ENCODE measurements around the gene SUCLG2. TPM values are rescaled to one million over a fixed set of nuclear protein-coding genes. Genes with fewer than 3 reads are reported as not detected.

SUCLG2 gene
- total RNA-seq, 4 donors from 2014 or later = 55.2 to 69.3 (median 63.4) TPM

- intact Hi-C loops (cut with DNase I) = no loop called here
- 91% methylated on average over 5 of the region's 5 CpGs for WGBS
Observed at GRCh38 chr3:67601919-67602608, 52.3 kb downstream of the SUCLG2 start.

GRCh38 chr3:67601385-67601784 lies 53.0 kb downstream of the SUCLG2 start:
- no peak for TF ChIP-seq POLR2AphosphoS5 (IDR thresholded peaks at IDR 0.05)
- TF ChIP-seq POLR2A (IDR thresholded peaks at IDR 0.05; ENCODE audit: low read depth) = no peak
- TF ChIP-seq CTCF (IDR thresholded peaks at IDR 0.05) = no peak
- no peak for TF ChIP-seq EP300 (IDR thresholded peaks at IDR 0.05)
- Histone ChIP-seq H3K36me3 (peaks cover 0 to 21% (median 10%) of the 10 kb centered on the region in 4 donors), H3K4me3 (no peak overlapping the region), H3K27ac (replicated peaks in 1 of 4) (no peak overlapping the region), H3K4me1 (peaks cover 3 to 6% (median 4%) of the 10 kb centered on the region in 4 donors), H3K9me3 (no peaks in the 10 kb centered on the region), H3K27me3 (no peaks in the 10 kb centered on the region)
- DNase-seq (ENCODE audit: extremely low spot score) = no peak
- 82% methylated on average over 5 of the region's 5 CpGs for WGBS
- intact Hi-C loops (cut with DNase I) = no loop called here

More at GRCh38 chr3:67601919-67602608, 52.3 kb downstream of the SUCLG2 start:
- no peak overlapping the region for H3K4me3 ChIP-seq
- H3K36me3 ChIP-seq = peaks cover under 1 to 28% (median 14%) of the 10 kb centered on the region in 4 donors
- no peak for TF ChIP-seq EP300 (IDR thresholded peaks at IDR 0.05)
- no peak for TF ChIP-seq CTCF (IDR thresholded peaks at IDR 0.05)
- TF ChIP-seq POLR2A (IDR thresholded peaks at IDR 0.05; ENCODE audit: low read depth) = no peak
- no peak for TF ChIP-seq POLR2AphosphoS5 (IDR thresholded peaks at IDR 0.05)
- H3K27me3 ChIP-seq = no peaks in the 10 kb centered on the region
- DNase-seq (ENCODE audit: extremely low spot score) = no peak
- H3K27ac ChIP-seq (replicated peaks in 1 of 4) = no peak overlapping the region
- H3K9me3 ChIP-seq = no peaks in the 10 kb centered on the region
- H3K4me1 ChIP-seq = peaks cover 3 to 6% (median 4%) of the 10 kb centered on the region in 4 donors

- TF ChIP-seq POLR2AphosphoS5 (IDR thresholded peaks at IDR 0.05) = no peak
- no peak for TF ChIP-seq POLR2A (IDR thresholded peaks at IDR 0.05; ENCODE audit: low read depth)
- no peak for TF ChIP-seq CTCF (IDR thresholded peaks at IDR 0.05)
- TF ChIP-seq EP300 (IDR thresholded peaks at IDR 0.05) = no peak
- intact Hi-C loops (cut with DNase I) = no loop called here
Observed at GRCh38 chr3:67599821-67600220, 54.6 kb downstream of the SUCLG2 start.

GRCh38 chr3:67598814-67599556 lies 55.4 kb downstream of the SUCLG2 start:
- peaks cover 0 to 13% (median 2%) of the 10 kb centered on the region in 4 donors for H3K36me3 ChIP-seq
- H3K4me3 ChIP-seq = no peak overlapping the region
- no peaks in the 10 kb centered on the region for H3K9me3 ChIP-seq
- peaks cover 3 to 6% (median 5%) of the 10 kb centered on the region in 4 donors for H3K4me1 ChIP-seq
- no peaks in the 10 kb centered on the region for H3K27me3 ChIP-seq
- no peak for DNase-seq (ENCODE audit: extremely low spot score)
- WGBS = 93% methylated on average over 8 of the region's 8 CpGs
- TF ChIP-seq POLR2AphosphoS5 (IDR thresholded peaks at IDR 0.05) = no peak
- intact Hi-C loops (cut with DNase I) = no loop called here
- H3K27ac ChIP-seq (replicated peaks in 1 of 4) = no peak overlapping the region

More at GRCh38 chr3:67599821-67600220, 54.6 kb downstream of the SUCLG2 start:
- WGBS = 87% methylated on average over 2 of the region's 2 CpGs
- Histone ChIP-seq H3K4me1 (peaks cover 3 to 6% (median 4%) of the 10 kb centered on the region in 4 donors), H3K27me3 (no peaks in the 10 kb centered on the region), H3K4me3 (no peak overlapping the region), H3K9me3 (no peaks in the 10 kb centered on the region), H3K36me3 (peaks cover 0 to 13% (median 3%) of the 10 kb centered on the region in 4 donors), H3K27ac (replicated peaks in 1 of 4) (no peak overlapping the region)
- DNase-seq (ENCODE audit: extremely low spot score) = no peak

- 90% methylated on average over 3 of the region's 3 CpGs for WGBS
Observed at GRCh38 chr3:67595424-67595823, 59.0 kb downstream of the SUCLG2 start.

More at GRCh38 chr3:67595424-67595823, 59.0 kb downstream of the SUCLG2 start:
- Histone ChIP-seq H3K27ac (replicated peaks in 1 of 4) (no peak overlapping the region), H3K4me1 (peaks cover 0 to 5% (median under 1%) of the 10 kb centered on the region in 4 donors), H3K27me3 (no peaks in the 10 kb centered on the region), H3K36me3 (peaks cover 0 to 19% (median 2%) of the 10 kb centered on the region in 4 donors), H3K4me3 (no peak overlapping the region), H3K9me3 (no peaks in the 10 kb centered on the region)
- no peak for DNase-seq (ENCODE audit: extremely low spot score)
- no peak for TF ChIP-seq EP300 (IDR thresholded peaks at IDR 0.05)
- TF ChIP-seq CTCF (IDR thresholded peaks at IDR 0.05) = no peak
- TF ChIP-seq POLR2AphosphoS5 (IDR thresholded peaks at IDR 0.05) = no peak
- TF ChIP-seq POLR2A (IDR thresholded peaks at IDR 0.05; ENCODE audit: low read depth) = no peak
- intact Hi-C loops (cut with DNase I) = no loop called here
